HG03280 (cell line): ENCODE results near the gene FCRL4.

Experiments
- ATAC-seq: cut with Tn5 transposase; IDR thresholded peaks from one replicate; pipeline ENCODE4 v1.9.1; 2021; ENCODE audit warnings: mild to moderate bottlenecking, moderate library complexity; ENCODE audit not compliant: unreplicated experiment

The FCRL4 gene

GRCh38 chr1:157597959-157598667, at the start of gene FCRL4:
Gene FCRL4, minus strand, starts transcription at chr1:157598085. Its CDS starts 141 bp downstream, at chr1:157597944.
- ATAC-seq: no peak

- no peak for ATAC-seq
These were observed 48.3 kb upstream of the FCRL4 start for GRCh38 chr1:157646144-157646543.

DNA sequence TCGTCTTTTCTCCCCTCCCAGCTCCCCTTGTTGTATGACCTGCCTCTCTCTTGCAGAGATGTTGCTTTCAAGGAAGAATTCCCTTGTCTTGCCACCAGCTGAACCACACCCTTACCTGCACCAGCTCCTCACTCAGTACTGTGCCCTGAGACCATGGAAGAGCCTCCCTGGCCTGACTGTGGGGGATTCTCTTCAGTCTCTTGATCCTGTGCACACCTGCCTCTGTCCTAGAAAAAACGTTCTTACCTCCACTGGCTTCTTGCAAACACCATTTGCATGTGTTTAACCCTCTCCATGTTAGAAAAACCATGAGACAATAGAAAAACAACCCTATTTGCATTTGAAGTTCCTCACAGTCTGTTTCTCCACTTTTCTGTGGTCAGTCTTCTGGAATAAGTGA, 43.3 kb upstream of the FCRL4 start:
- no peak for ATAC-seq

- no peak for ATAC-seq
These were observed 41.9 kb upstream of the FCRL4 start for GRCh38 chr1:157639800-157640199.

GRCh38 chr1:157628773-157629172, 30.9 kb upstream of the FCRL4 start:
- no peak for ATAC-seq

DNA sequence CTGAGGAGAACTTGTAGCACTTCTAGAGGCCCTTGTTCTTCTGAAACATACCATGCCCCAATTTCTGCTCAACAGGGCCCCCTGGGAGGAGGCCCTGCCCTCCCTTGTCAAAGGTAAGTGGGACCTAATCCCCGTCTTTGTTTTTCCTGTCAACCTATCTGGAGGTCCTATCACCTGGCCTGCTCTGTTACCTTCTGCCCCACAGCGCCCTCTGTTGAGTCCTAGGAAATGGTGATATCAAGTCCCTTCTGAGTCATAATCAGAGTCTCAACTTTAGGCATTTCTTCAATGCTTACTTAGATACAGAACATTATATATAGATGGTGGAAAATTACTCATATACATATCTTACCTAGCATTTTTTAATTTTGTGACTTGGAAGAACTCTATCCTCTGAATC, 28.2 kb upstream of the FCRL4 start:
- peak; percentile 74 for ATAC-seq

DNA sequence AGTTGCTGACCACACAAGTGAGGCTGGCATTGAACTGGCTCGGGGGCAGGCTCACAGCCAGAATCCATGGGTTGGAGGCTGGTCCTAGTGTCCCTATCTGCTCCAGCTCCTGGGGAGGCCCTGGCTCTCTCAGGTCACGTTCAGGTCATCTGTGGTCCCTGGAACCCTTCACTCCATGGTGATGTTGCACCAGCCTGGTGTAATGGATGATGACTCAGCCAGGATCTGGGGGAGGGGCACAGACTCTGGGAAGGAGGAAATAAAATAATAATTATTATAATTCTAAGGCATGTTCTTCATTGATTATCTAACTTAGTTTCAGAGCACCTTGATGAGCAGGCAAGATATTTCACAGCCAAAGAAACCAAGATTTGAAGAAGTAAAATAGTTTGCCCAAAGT, 26.6 kb upstream of the FCRL4 start:
- ATAC-seq: no peak

DNA sequence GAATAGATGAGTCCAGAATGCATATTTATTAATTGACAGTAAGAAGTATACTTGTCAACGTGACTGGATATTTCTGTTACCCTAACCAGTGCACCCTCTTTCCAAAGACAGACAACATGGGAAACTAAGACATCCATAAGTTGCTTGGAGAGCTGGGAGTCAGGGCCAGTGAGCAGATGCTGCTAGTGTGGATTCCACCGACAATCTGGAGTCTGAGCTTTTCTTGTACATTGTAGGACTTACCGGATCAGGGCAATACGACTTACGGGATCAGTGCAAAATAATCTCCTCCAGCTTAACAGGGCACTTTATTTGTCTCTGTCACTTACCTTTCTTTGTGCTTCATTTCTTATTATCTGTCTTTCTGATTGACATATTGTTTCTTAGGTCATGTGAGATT, 24.6 kb upstream of the FCRL4 start:
- no peak for ATAC-seq

DNA sequence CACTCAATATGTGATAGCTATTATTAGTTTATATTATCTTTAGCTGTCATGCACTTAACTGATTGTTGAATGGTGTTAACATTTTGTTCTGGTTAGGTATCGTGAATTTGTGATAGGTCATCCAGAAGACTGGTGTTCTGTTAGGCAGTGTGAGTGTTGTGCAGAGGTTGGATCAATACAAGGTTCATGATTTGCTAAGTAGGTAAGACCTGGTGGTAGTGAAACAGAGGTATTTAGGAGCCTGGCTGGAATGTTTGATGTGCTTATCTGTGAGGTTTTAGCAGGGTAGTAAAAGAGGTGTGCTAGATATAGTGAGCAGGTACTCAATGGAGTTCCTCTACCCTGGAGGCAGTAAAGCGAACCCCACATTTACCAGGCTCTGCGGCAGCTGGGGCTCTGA, 20.3 kb upstream of the FCRL4 start:
- ATAC-seq: no peak

GRCh38 chr1:157600236-157600635, 2.4 kb upstream of the FCRL4 start:
- ATAC-seq: no peak

GRCh38 chr1:157596384-157596783, 1.5 kb downstream of the FCRL4 start:
- peak; percentile 50 for ATAC-seq

DNA sequence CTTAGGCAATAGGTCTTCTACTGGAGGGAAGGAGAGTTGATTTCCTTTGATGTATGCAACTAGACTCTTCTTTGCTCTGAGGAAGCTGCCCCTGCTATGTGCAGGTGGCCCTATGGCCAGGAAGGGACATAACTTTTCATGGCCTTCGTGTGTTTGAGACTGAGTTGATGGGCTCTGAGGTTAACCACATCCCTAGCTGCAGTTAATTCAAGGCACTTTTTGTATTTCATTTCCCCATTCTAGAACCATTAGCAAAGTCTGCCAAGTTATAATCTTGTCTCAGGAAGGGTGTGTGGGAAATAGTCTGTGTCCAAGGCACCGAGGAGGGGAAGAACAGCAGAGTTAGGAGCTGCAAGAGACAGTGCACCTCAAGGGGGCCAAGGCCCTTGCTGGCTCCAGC, 2.5 kb downstream of the FCRL4 start:
- ATAC-seq: peak; percentile 71

DNA sequence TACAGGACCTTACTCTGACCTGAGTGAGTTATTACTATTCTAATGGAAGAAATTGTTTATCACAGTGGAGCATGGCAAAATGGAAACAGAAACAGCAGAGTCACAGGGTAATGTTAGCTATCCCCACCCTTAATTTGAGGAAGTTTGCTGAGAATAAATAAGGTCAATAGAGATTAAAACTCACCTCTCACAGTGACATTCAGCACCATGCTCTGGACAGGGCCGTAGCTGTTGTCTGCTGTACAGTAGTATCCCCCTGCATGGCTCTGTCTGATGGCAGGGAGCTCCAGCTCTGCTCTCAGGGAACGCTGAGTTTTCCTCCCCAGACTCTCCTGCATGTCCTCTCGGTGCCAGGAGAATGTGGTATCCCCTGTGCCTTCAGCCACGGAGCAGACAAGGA, 11.9 kb downstream of the FCRL4 start:
- ATAC-seq: no peak

- no peak for ATAC-seq
These were observed 13.4 kb downstream of the FCRL4 start for GRCh38 chr1:157584503-157584902.

GRCh38 chr1:157580828-157581210, 17.1 kb downstream of the FCRL4 start:
- ATAC-seq: no peak

- no peak for ATAC-seq
These were observed 17.6 kb downstream of the FCRL4 start for GRCh38 chr1:157580179-157580827.

DNA sequence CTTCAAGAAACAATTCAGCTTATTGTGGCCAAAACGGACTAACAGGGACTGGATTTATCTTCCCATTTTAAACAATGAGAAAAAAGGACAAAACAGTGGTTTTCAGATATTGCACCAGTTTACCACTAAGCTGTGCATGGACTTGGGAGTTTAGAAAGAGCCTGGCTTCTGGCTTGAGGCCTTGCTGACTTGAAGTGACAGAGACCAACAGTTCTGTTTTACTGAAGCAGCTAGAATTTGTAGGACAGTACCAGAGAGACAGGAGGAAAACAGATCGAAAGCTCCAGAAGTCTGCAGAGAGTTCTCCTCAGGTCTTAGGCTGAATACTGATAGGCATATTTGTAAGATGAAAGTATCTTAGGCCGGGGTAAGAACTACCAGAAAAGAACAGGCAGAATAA, 20.5 kb downstream of the FCRL4 start:
- no peak for ATAC-seq

DNA sequence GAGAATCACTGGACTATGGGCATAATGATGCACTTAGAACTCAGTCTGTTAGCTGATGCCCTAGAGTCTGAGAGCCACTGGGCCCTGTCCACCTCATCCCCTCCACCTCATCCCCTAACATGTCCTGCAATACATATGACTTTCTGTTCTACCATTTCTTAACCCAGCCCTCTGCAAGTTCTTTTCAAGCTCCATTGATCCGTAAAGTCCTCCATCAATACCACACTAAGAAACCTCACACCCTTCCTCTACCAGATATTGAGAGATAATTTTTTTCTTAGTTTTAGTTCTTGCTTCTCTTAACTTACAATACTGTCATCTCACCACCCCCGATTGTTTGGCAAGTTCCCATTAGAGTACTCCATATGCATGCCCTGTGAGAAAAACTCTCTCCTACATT, 22.1 kb downstream of the FCRL4 start:
- no peak for ATAC-seq

DNA sequence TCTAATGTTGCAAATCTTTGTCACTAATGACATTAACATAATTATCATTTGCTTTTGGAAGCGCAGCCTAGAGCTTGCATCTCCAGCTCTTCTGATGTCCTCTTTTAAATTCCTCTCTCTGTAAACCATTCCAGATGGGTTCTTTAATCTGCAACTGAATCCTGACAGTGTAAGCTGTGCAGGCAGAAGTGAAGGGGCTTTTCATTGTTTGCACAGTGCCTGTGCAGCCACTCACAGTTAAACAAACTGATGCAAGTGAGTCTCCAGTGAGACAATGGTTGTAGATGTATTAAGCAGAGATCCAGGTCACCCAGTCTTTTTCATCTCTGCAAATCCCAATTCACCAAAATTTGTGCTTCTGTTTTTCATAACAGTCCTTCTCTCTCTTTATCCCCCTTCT, 23.0 kb downstream of the FCRL4 start:
- ATAC-seq: no peak

GRCh38 chr1:157566484-157567300, 31.2 kb downstream of the FCRL4 start:
- no peak for ATAC-seq

DNA sequence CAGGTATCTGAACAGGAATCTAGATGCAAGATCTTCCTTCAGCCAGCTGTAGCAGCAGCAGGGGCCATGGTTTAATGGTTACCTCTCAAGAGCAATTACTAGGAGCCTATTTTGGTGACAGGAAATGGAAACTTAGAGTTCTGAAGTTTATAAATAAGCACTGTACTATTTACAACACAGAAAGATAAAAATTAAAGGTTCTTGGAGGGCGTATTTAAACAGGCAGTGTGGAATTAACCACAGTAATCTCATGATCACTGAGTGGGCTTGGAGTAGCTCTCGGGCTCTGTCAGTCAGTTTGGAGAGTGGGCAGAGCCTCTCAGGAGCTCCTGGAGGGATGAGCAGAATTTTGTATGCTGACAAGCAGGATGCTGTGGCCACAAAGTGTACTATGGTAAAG, 35.4 kb downstream of the FCRL4 start:
- ATAC-seq: peak; percentile 74

DNA sequence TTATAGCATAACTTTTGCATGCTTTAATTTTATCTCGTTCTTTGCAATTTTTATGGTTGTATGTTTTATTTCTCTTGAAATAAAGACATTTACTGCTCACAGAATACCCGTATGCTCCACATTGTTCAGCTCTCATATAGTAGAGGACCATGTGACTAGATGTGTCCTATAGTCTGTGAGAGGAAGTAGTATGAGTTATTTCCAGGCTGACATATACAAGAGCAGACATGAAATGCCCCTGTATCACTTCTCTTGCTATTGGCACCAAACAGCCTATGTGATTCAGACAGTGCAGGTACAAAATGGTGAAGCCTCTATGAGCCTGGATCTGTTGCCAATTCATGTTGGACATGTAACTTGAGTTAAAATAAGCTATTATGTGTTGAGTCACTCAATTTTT, 39.8 kb downstream of the FCRL4 start:
- ATAC-seq: no peak
